H9 (cell line): ENCODE measurements around the gene STARD3. TPM values are rescaled to one million over a fixed set of nuclear protein-coding genes. Genes with fewer than 3 reads are reported as not detected.
A peak's percentile ranks its signal among the peaks of the same experiment; 100 is the strongest.

ENCODE experiments used
- DNase-seq: peaks from one replicate; pipeline ENCODE4 v3.0.0-alpha.2; 2017
- H2AFZ ChIP-seq: one replicate; pipeline ENCODE4 v1.6.1; 2013; ENCODE audit warnings: mild to moderate bottlenecking, low read length, control low read depth, moderate library complexity
- H2AK5ac ChIP-seq: 2 replicates; pipeline ENCODE4 v1.6.1; 2013; ENCODE audit warnings: low read length, control low read depth, mixed read lengths; ENCODE audit not compliant: insufficient read length
- H2BK120ac ChIP-seq: one replicate; pipeline ENCODE4 v1.6.1; 2013; ENCODE audit warnings: low read depth, mild to moderate bottlenecking, low read length, control low read depth, inconsistent platforms; ENCODE audit not compliant: poor library complexity, severe bottlenecking
- H2BK12ac ChIP-seq: 2 replicates; pipeline ENCODE4 v1.6.1; 2013; ENCODE audit warnings: low read length, control low read depth, mixed read lengths, low read depth; ENCODE audit not compliant: insufficient read length
- H2BK15ac ChIP-seq: 2 replicates; pipeline ENCODE4 v1.6.1; 2013; ENCODE audit warnings: low read depth, low read length, control low read depth
- H2BK20ac ChIP-seq: one replicate; pipeline ENCODE4 v1.6.1; 2013; ENCODE audit warnings: low read depth, mild to moderate bottlenecking, low read length, control low read depth, inconsistent platforms; ENCODE audit not compliant: poor library complexity, severe bottlenecking
- H2BK5ac ChIP-seq: 2 replicates; pipeline ENCODE4 v1.6.1; 2013; ENCODE audit warnings: low read length, control low read depth, mixed read lengths; ENCODE audit not compliant: insufficient read length
- H3K14ac ChIP-seq: 2 replicates; pipeline ENCODE4 v1.6.1; 2013; ENCODE audit warnings: low read length, control low read depth; ENCODE audit not compliant: insufficient read depth
- H3K18ac ChIP-seq: 2 replicates; pipeline ENCODE4 v1.6.1; 2013; ENCODE audit warnings: low read depth, mild to moderate bottlenecking, mixed read lengths, low read length, control low read depth; ENCODE audit not compliant: insufficient read length
- H3K23ac ChIP-seq: 2 replicates; pipeline ENCODE4 v1.6.1; 2013; ENCODE audit warnings: low read length, control low read depth, mixed read lengths, low read depth; ENCODE audit not compliant: insufficient read length
- H3K23me2 ChIP-seq: 2 replicates; pipeline ENCODE4 v1.6.1; 2013; ENCODE audit warnings: low read depth, mild to moderate bottlenecking, mixed read lengths, low read length, control low read depth; ENCODE audit not compliant: insufficient read length, poor library complexity, severe bottlenecking
- H3K27ac ChIP-seq: 2 replicates; pipeline ENCODE4 v1.5.1; 2013; ENCODE audit warnings: low read length, control low read depth, mixed read lengths, low read depth; ENCODE audit not compliant: insufficient read length
- H3K27me3 ChIP-seq: 2 replicates; pipeline ENCODE4 v1.6.1; 2013; ENCODE audit warnings: low read length, control low read depth, inconsistent platforms; ENCODE audit not compliant: insufficient read depth
- H3K4ac ChIP-seq: 2 replicates; pipeline ENCODE4 v1.6.1; 2013; ENCODE audit warnings: low read depth, mild to moderate bottlenecking, control low read depth, inconsistent platforms, low read length, moderate library complexity
- H3K4me1 ChIP-seq: 2 replicates; pipeline ENCODE4 v1.6.1; 2013; ENCODE audit warnings: low read length, control low read depth, inconsistent platforms; ENCODE audit not compliant: insufficient read depth
- H3K4me2 ChIP-seq: 2 replicates; pipeline ENCODE4 v1.6.1; 2013; ENCODE audit warnings: low read length, control low read depth, mixed read lengths; ENCODE audit not compliant: insufficient read length, insufficient read depth
- H3K56ac ChIP-seq: 2 replicates; pipeline ENCODE4 v1.6.1; 2013; ENCODE audit warnings: low read depth, mild to moderate bottlenecking, mixed read lengths, low read length, control low read depth; ENCODE audit not compliant: insufficient read length
- H3K79me1 ChIP-seq: 2 replicates; pipeline ENCODE4 v1.6.1; 2013; ENCODE audit warnings: low read depth, mild to moderate bottlenecking, moderate library complexity, low read length, control low read depth, inconsistent platforms; ENCODE audit not compliant: insufficient read depth, poor library complexity, severe bottlenecking
- H3K79me2 ChIP-seq: 2 replicates; pipeline ENCODE4 v1.6.1; 2013; ENCODE audit warnings: low read length, control low read depth, inconsistent platforms; ENCODE audit not compliant: insufficient read depth
- H3K9ac ChIP-seq: 2 replicates; pipeline ENCODE4 v1.6.1; 2013; ENCODE audit warnings: low read length, control low read depth, mixed read lengths; ENCODE audit not compliant: insufficient read length; ENCODE audit errors: extremely low read depth
- H3K9me3 ChIP-seq: one replicate; pipeline ENCODE4 v1.6.1; 2013; ENCODE audit warnings: low read depth, low read length, inconsistent platforms; ENCODE audit not compliant: control insufficient read depth
- H3T11ph ChIP-seq: one replicate; pipeline ENCODE4 v1.6.1; 2013; ENCODE audit warnings: mild to moderate bottlenecking, low read length, control low read depth, inconsistent platforms
- H4K20me1 ChIP-seq: one replicate; pipeline ENCODE4 v1.6.1; 2013; ENCODE audit not compliant: control insufficient read depth, insufficient read length, insufficient read depth
- H4K5ac ChIP-seq: 2 replicates; pipeline ENCODE4 v1.6.1; 2013; ENCODE audit warnings: low read depth, mild to moderate bottlenecking, mixed read lengths, low read length, control low read depth; ENCODE audit not compliant: insufficient read length
- H4K8ac ChIP-seq: replicated peaks from 2 replicates; pipeline ENCODE4 v1.6.1; 2013; ENCODE audit warnings: low read length, control low read depth, mixed read lengths, low read depth; ENCODE audit not compliant: insufficient read length
- H4K91ac ChIP-seq: 2 replicates; pipeline ENCODE4 v1.6.1; 2013; ENCODE audit warnings: low read depth, mild to moderate bottlenecking, moderate library complexity, mixed read lengths, low read length, control low read depth; ENCODE audit not compliant: insufficient read length
- H3K27ac Mint-ChIP-seq, 3 experiments: 2 replicates in 2 of 3; 3 replicates in 1 of 3; pipeline ENCODE4 v1.8.0; 2020 to 2021; ENCODE audit warnings: mixed read lengths in 3 of 3, mild to moderate bottlenecking in 1 of 3, moderate library complexity in 1 of 3
- H3K27me3 Mint-ChIP-seq: 2 replicates; pipeline ENCODE4 v1.8.0; 2021; ENCODE audit warnings: low read depth, mild to moderate bottlenecking, moderate library complexity, mixed read lengths
- H3K36me3 Mint-ChIP-seq, 3 experiments: 2 replicates in 2 of 3; 3 replicates in 1 of 3; pipeline ENCODE4 v1.8.0; 2020 to 2021; ENCODE audit warnings: low read depth in 3 of 3, mixed read lengths in 3 of 3; ENCODE audit not compliant: insufficient read depth in 1 of 3
- H3K4me1 Mint-ChIP-seq, 2 experiments: 2 replicates each; pipeline ENCODE4 v1.8.0; 2020; ENCODE audit warnings: mixed read lengths in 2 of 2
- H3K4me3 Mint-ChIP-seq, 2 experiments: 2 replicates in 1 of 2; 3 replicates in 1 of 2; pipeline ENCODE4 v1.8.0; 2020 to 2021; ENCODE audit warnings: mild to moderate bottlenecking in 2 of 2, mixed read lengths in 2 of 2, moderate library complexity in 1 of 2
- H3K9me3 Mint-ChIP-seq, 2 experiments: 2 replicates in 1 of 2; 3 replicates in 1 of 2; pipeline ENCODE4 v1.8.0; 2020; ENCODE audit warnings: mild to moderate bottlenecking in 2 of 2, mixed read lengths in 2 of 2, moderate library complexity in 1 of 2
- WGBS: extraction: QIAGEN DNeasy Blood & Tissue Kit; methylation state at CpG from one replicate; pipeline ENCODE4 v1.1.7; 2013; ENCODE audit warnings: missing lambda C conversion rate, low lambda C conversion rate, mixed read lengths; ENCODE audit not compliant: insufficient read length; ENCODE audit errors: extremely low coverage; 5-methylcytosine and 5-hydroxymethylcytosine counted together
- total RNA-seq: library from RNA; stranded (reverse); gene quantifications from 2 replicates; pipeline ENCODE4 v1.2.1, GENCODE V29; 2021
- TF ChIP-seq, protein P1 (sequence below): fragments of 200-600 bp; sonication (generic); conservative IDR thresholded peaks from 3 replicates; pipeline ENCODE4 v1.8.0; 2021; ENCODE audit warnings: antibody characterized with exemption, mild to moderate bottlenecking

Gene STARD3
- total RNA-seq, 1 experiment from 2014 or later: 51.3 TPM

GRCh38 chr17:39633570-39634183 is 3.3 kb upstream of the STARD3 start:
- H3K4me1 ChIP-seq: peaks cover 26% of the 10 kb centered on the region; the same call in 1 of the 2 replicates
- H3K36me3 Mint-ChIP-seq: no peaks in the 10 kb centered on the region; a peak in 2 of 7 replicates
- H3K9ac ChIP-seq: no peak overlapping the region
- no peak overlapping the region for H3K4ac ChIP-seq
- H3K4me3 Mint-ChIP-seq: no peak overlapping the region
- H2BK15ac ChIP-seq: no peak overlapping the region
- no peak overlapping the region for H2AK5ac ChIP-seq
- no peak overlapping the region for H3K4me2 ChIP-seq
- H3K79me2 ChIP-seq: no peaks in the 10 kb centered on the region; the same call in 1 of the 2 replicates
- H3K9me3 Mint-ChIP-seq: no peaks in the 10 kb centered on the region; a peak in 1 of 5 replicates
- H4K5ac ChIP-seq: no peak overlapping the region
- no peaks in the 10 kb centered on the region for H3K27me3 ChIP-seq
- no peak overlapping the region for H2BK120ac ChIP-seq
- H3K27me3 Mint-ChIP-seq: peaks cover 3% of the 10 kb centered on the region
- H3K4me1 Mint-ChIP-seq: peaks cover 69 to 78% of the 10 kb centered on the region in 2 experiments
- H3K27ac ChIP-seq: no peak overlapping the region
- H4K91ac ChIP-seq: no peak overlapping the region
- H3K79me1 ChIP-seq: no peaks in the 10 kb centered on the region
- H3K23ac ChIP-seq: no peak overlapping the region
- no peak overlapping the region for H3K56ac ChIP-seq
- H4K8ac ChIP-seq: no peak overlapping the region
- H2BK20ac ChIP-seq: no peak overlapping the region
- TF ChIP-seq, protein P1, sequence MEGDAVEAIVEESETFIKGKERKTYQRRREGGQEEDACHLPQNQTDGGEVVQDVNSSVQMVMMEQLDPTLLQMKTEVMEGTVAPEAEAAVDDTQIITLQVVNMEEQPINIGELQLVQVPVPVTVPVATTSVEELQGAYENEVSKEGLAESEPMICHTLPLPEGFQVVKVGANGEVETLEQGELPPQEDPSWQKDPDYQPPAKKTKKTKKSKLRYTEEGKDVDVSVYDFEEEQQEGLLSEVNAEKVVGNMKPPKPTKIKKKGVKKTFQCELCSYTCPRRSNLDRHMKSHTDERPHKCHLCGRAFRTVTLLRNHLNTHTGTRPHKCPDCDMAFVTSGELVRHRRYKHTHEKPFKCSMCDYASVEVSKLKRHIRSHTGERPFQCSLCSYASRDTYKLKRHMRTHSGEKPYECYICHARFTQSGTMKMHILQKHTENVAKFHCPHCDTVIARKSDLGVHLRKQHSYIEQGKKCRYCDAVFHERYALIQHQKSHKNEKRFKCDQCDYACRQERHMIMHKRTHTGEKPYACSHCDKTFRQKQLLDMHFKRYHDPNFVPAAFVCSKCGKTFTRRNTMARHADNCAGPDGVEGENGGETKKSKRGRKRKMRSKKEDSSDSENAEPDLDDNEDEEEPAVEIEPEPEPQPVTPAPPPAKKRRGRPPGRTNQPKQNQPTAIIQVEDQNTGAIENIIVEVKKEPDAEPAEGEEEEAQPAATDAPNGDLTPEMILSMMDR: no peak
- no peaks in the 10 kb centered on the region for H3K9me3 ChIP-seq
- H3K27ac Mint-ChIP-seq: peak overlapping the region in 1 of 3 experiments; percentile 28; a peak in 1 of 7 replicates
- H3T11ph ChIP-seq: no peak overlapping the region
- H3K23me2 ChIP-seq: peaks cover 8% of the 10 kb centered on the region
- no peak overlapping the region for H2BK5ac ChIP-seq
- no peak overlapping the region for H2BK12ac ChIP-seq
- no peak overlapping the region for H2AFZ ChIP-seq
- no peak overlapping the region for H3K14ac ChIP-seq
- no peak for DNase-seq
- H3K18ac ChIP-seq: no peak overlapping the region
- WGBS: no CpG with 5 or more reads among the region's 8 CpGs
- H4K20me1 ChIP-seq: no peaks in the 10 kb centered on the region
